ENCODE data around the gene PRR36.
A peak's percentile ranks its signal among the peaks of the same experiment; 100 is the strongest.

PRR36 gene

GRCh38 chr19:7842661-7843294 is 31.4 kb downstream of the PRR36 start:
- no peak for DNase-seq

GRCh38 chr19:7841751-7842660 is 32.2 kb downstream of the PRR36 start:
- DNase-seq, result no peak

- DNase-seq, result no peak
Observed at GRCh38 chr19:7840629-7841028, 33.6 kb downstream of the PRR36 start.

GRCh38 chr19:7839476-7839875 is 34.7 kb downstream of the PRR36 start:
- DNase-seq, result no peak

- no peak for DNase-seq
Observed at GRCh38 chr19:7833225-7834099, 40.7 kb downstream of the PRR36 start.

GRCh38 chr19:7832781-7833180 is 41.4 kb downstream of the PRR36 start:
- DNase-seq, result no peak

GRCh38 chr19:7832009-7832408 is 42.2 kb downstream of the PRR36 start:
- DNase-seq, result no peak

GRCh38 chr19:7831452-7831851 is 42.7 kb downstream of the PRR36 start:
- no peak for DNase-seq

GRCh38 chr19:7830823-7831222 is 43.4 kb downstream of the PRR36 start:
- no peak for DNase-seq

- no peak for DNase-seq
Observed at GRCh38 chr19:7830272-7830771, 43.9 kb downstream of the PRR36 start.

GRCh38 chr19:7829561-7830271 is 44.5 kb downstream of the PRR36 start, which contains the start of gene EVI5L:
Gene EVI5L (plus strand): TSS chr19:7830218. CDS start chr19:7846543, 16,325 bp downstream.
- DNase-seq, result peak; percentile 100

GRCh38 chr19:7829166-7829520 is 45.0 kb downstream of the PRR36 start:
- DNase-seq, result no peak

- DNase-seq, result no peak
Observed at GRCh38 chr19:7823686-7824301, 50.4 kb downstream of the PRR36 start.

GRCh38 chr19:7822910-7823515 is 51.2 kb downstream of the PRR36 start:
- DNase-seq, result no peak

- DNase-seq, result no peak
Observed at GRCh38 chr19:7820588-7820987, 53.6 kb downstream of the PRR36 start.

- no peak for DNase-seq
Observed at GRCh38 chr19:7819337-7819736, 54.9 kb downstream of the PRR36 start.

GRCh38 chr19:7818806-7819205 is 55.4 kb downstream of the PRR36 start:
- DNase-seq, result no peak

All from GF-D8 (cell line).